ENCODE measurements around the gene IL6ST.

Gene IL6ST

GRCh38 chr5:55918087-55919035, 76.4 kb downstream of the IL6ST start:
- peak; percentile 42 for DNase-seq

GRCh38 chr5:55917402-55918086, 77.2 kb downstream of the IL6ST start:
- DNase-seq: no peak

DNA sequence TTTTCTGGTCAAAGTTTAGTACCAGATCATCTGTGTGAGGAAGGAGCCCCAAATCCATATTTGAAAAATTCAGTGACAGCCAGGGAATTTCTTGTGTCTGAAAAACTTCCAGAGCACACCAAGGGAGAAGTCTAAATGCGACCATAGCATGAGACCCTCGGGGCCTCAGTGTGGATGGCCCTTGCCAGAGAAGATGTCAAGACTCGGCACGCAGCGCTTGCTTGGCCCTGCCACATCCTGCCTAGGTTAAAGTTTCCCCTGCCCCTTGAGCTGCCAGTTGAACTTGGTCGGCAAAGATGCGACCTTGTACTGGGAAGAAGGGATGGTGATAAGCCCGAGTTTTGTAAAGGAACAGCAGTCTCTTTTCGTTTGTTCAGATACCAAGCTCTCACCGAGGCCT, 77.8 kb downstream of the IL6ST start:
- no peak for DNase-seq

DNA sequence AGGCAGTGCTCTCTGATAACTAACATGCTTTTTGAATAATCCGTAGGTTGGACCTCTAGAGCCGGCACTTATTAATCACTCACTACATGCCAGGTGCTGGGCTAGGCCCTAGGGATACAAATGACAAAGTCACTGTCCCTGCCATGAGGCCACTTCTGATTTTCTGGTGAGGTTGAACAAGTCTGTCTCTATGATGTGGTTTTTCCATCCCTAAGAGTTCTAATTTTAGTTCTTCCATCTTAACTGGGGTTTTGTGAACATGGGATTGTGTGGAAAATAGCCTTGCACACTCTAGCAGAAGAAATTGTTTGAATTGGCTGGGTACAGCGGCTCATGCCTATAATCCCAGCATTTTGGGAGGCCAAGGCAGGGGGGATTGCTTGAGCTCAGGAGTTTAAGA, 79.0 kb downstream of the IL6ST start:
- DNase-seq: no peak

DNA sequence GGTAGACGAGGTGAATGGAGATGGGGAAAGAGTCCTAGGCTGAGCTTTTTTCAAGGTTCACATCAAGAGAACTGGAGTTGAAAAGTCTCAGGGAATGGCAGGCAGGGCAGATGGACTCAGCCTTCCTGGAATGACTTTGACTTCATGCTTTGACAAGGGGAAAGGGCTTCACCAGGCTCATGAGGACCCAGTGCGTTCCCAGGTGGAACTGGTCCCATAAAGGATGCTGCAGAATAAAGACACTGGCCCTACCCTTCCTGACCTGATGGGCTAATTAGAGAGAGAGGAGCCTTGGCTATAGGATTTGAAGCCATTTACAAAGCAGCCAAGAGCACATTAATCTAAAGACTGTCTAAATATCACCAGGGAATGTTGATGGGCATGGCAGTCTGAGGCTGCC, 79.8 kb downstream of the IL6ST start:
- DNase-seq: no peak

- DNase-seq: peak; percentile 64
These were observed 81.0 kb downstream of the IL6ST start for GRCh38 chr5:55913466-55914413.

GRCh38 chr5:55911784-55912653, 82.7 kb downstream of the IL6ST start:
- no peak for DNase-seq

DNA sequence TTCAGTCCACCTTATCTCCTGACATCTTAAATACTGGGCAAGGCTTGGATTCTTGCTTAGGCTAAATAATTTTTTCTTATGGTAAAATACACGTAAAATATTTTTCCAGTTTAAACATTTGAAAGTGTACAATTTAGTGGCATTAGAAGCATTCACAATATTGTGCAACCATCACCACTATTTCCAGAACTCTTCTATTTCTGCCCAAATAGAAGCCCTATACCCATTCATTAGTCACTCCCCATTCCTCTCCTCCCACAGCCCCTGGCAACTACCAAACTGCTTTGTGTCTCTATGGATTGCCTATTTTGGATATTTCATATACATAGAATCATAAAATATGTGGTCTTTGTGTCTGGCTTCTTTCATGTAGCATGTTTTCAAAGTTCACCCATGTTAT, 86.0 kb downstream of the IL6ST start:
- DNase-seq: no peak

GRCh38 chr5:55907927-55908326, 86.8 kb downstream of the IL6ST start:
- DNase-seq: no peak

GRCh38 chr5:55905251-55905650, 89.5 kb downstream of the IL6ST start:
- DNase-seq: no peak

GRCh38 chr5:55904152-55904551, 90.6 kb downstream of the IL6ST start:
- no peak for DNase-seq

- DNase-seq: no peak
These were observed 91.6 kb downstream of the IL6ST start for GRCh38 chr5:55903121-55903701.

GRCh38 chr5:55902696-55903095, 92.1 kb downstream of the IL6ST start:
- DNase-seq: no peak

DNA sequence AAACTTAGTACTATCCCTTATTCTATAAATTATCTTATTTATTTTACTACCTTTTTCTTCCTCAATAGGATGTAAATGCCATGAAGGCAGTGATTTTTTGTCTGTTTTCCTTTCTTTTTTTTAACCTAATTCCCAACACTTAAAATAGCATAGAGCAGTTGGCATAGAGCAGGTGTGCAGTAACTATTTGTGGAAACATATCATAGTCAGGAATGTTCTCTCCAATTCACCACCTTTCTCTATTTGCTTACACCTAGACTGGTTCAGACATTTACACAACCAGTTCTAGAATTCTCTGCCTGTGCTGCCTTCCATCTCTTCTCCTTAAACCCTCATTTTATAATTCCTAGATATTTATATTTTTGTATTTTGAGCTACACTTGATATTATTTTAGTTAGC, 94.0 kb downstream of the IL6ST start:
- no peak for DNase-seq

DNA sequence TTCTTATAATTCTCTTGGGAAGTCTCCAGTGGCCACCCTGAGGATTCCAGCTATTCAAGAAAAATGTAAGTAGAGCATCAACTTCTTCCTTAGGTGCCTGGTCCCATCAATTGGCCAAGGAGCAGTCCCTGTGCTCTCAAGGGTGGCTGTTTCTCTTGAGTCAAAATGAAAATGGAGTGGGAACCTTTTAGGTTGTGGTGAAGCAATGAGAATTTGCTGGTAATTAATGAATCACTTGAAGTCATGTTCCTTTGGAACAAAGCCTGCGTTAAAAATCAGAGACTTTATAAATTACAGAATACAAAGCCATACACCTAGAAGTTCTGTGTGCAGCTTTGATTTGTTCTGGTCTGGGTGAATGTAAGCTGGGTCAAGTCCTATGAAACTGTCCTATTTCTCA, 94.7 kb downstream of the IL6ST start:
- DNase-seq: no peak

DNA sequence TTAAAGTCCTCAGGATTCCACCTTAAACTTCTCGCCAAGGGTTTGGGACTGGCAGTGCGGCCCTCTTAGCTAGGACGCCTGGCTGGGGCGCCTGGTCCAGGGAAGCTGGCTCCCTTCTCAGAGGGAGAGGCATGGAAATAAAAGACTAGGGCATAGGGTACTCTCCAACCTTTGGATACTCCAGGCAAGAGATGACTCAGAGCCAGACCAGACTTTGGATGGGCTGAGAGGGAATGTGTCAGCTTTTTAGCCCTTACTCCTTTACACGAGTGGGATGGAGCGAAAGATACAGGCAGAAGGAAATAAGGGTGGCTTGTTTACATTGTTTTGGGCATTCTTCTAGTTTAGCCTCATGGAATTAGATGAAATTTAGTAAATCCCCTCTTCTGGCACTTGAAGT, 95.4 kb downstream of the IL6ST start:
- no peak for DNase-seq

DNA sequence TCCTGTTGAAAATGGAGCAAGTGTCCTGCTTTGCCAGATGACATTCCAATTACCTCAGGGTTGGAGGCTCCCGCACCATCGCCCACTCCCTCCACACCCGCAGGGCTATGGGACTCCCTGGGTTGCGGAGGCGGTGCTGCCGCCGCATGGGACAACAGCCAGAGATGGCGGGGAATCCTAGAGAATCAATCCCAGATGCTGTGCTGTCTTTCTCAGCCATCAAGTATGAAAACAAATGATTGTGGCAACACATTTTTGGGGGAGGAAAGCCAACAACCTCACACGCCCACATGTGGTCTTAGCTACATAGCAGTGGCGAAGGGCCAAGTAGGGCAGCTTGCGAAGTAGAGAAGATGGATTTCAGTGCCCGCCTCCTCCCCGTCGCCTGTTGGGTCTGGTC, 96.9 kb downstream of the IL6ST start:
- DNase-seq: no peak

DNA sequence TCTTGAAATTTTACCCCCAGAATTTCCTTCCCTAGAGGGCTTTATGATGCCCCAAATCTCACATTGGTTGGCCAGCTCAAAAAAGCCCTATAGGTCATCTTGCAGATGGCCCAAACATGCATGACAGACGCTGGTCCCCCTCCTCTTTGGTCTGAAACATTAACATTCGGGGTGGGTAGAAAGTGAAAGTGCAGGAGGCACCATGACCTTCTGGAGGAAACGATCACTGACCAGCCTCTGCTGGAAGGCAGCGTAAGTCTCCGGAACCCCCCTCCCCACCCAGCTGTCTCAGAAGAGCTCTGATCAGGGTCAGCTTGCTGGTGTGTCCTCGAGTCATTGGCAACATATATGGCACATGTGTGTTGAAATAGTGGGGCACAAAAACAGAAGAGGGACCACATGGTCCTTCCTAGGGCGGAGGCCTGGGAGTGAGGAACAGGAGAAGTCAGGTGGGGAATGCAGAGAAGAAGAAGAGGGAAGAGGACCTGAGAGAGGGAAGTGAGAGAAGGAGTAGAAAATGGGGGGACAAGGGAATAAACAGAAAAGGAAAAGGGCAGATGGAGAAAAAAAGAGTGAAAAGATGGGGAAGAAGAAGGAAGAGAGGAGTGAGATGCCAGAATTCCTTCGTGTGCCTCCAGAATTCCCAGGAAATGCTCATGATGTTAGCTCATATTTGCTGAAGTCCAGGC, 97.4 kb downstream of the IL6ST start:
- DNase-seq: no peak

GRCh38 chr5:55896663-55897062, 98.1 kb downstream of the IL6ST start:
- no peak for DNase-seq

GRCh38 chr5:55896238-55896637, 98.5 kb downstream of the IL6ST start:
- DNase-seq: no peak

DNA sequence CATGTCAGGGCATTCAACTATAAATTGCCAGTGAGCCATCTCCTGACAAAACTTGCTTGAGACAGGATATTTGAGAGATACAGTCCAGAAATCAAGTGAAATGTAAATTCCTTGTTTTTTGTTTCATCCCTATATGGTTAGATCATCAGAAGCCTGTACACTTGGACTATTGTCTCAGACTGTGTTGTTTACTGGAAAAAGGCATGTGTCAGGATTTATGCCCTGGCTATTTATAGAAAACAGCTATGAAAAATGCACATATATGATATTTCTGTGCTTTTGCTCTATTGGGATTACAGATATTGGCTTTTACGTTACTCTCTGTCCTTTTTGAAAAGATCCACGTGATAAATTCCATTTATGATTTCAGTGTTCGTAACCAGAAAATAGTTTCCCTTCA, 99.4 kb downstream of the IL6ST start:
- no peak for DNase-seq

Measured in kidney glomerular epithelial cell (primary cell).